ENCODE results near the gene SBF2. TPM values are rescaled to one million over a fixed set of nuclear protein-coding genes. Genes with fewer than 3 reads are reported as not detected.

The SBF2 gene
- total RNA-seq, 2 donors from 2014 or later, result 53.8 to 60.8 TPM

GRCh38 chr11:9821008-9821752, 472.8 kb downstream of the SBF2 start:
- no peak for TF ChIP-seq CTCF (IDR thresholded peaks at IDR 0.05)
- Histone ChIP-seq H3K36me3 (no peaks in the 10 kb centered on the region), H3K4me1 (ENCODE audit: control insufficient read depth in 1 of 2, low read depth in 2 of 2) (no peaks in the 10 kb centered on the region), H3K27ac (no peak overlapping the region), H3K9me3 (no peaks in the 10 kb centered on the region), H3K27me3 (replicated peaks; ENCODE audit: insufficient read depth) (no peaks in the 10 kb centered on the region), H3K4me3 (no peak overlapping the region)
- ATAC-seq (ENCODE audit: insufficient number of reproducible peaks, low FRiP score, low read depth) (no peak), DNase-seq (ENCODE audit: low spot score) (no peak)

- Histone ChIP-seq H3K9me3 (no peaks in the 10 kb centered on the region), H3K27me3 (replicated peaks; ENCODE audit: insufficient read depth) (no peaks in the 10 kb centered on the region), H3K27ac (no peak overlapping the region), H3K36me3 (no peaks in the 10 kb centered on the region), H3K4me3 (no peak overlapping the region), H3K4me1 (ENCODE audit: control insufficient read depth in 1 of 2, low read depth in 2 of 2) (peaks cover 0 to 6% of the 10 kb centered on the region in 2 donors)
- DNase-seq (ENCODE audit: low spot score) (no peak), ATAC-seq (ENCODE audit: insufficient number of reproducible peaks, low FRiP score, low read depth) (no peak)
- TF ChIP-seq CTCF (IDR thresholded peaks at IDR 0.05), result no peak
Observed at GRCh38 chr11:9820260-9820659, 473.8 kb downstream of the SBF2 start.

GRCh38 chr11:9817191-9817590, 476.8 kb downstream of the SBF2 start:
- H3K4me1 ChIP-seq (ENCODE audit: control insufficient read depth in 1 of 2, low read depth in 2 of 2), result peaks cover 0 to 6% of the 10 kb centered on the region in 2 donors
- H3K27me3 ChIP-seq (replicated peaks; ENCODE audit: insufficient read depth), result no peaks in the 10 kb centered on the region
- no peak for TF ChIP-seq CTCF (IDR thresholded peaks at IDR 0.05)
- H3K36me3 ChIP-seq, result peaks cover 5% of the 10 kb centered on the region
- H3K9me3 ChIP-seq, result no peaks in the 10 kb centered on the region
- H3K4me3 ChIP-seq, result no peak overlapping the region
- DNase-seq (ENCODE audit: low spot score) (no peak), ATAC-seq (ENCODE audit: insufficient number of reproducible peaks, low FRiP score, low read depth) (no peak)
- H3K27ac ChIP-seq, result no peak overlapping the region

GRCh38 chr11:9815486-9816136, 478.4 kb downstream of the SBF2 start:
- no peak overlapping the region for H3K4me3 ChIP-seq
- TF ChIP-seq CTCF (IDR thresholded peaks at IDR 0.05), result no peak
- DNase-seq (ENCODE audit: low spot score) (no peak), ATAC-seq (ENCODE audit: insufficient number of reproducible peaks, low FRiP score, low read depth) (no peak)
- H3K27me3 ChIP-seq (replicated peaks; ENCODE audit: insufficient read depth), result no peaks in the 10 kb centered on the region
- no peak overlapping the region for H3K27ac ChIP-seq
- peaks cover 0 to 6% of the 10 kb centered on the region in 2 donors for H3K4me1 ChIP-seq (ENCODE audit: control insufficient read depth in 1 of 2, low read depth in 2 of 2)
- peaks cover 11% of the 10 kb centered on the region for H3K36me3 ChIP-seq
- H3K9me3 ChIP-seq, result no peaks in the 10 kb centered on the region

- Histone ChIP-seq H3K4me3 (no peak overlapping the region), H3K27ac (no peak overlapping the region), H3K9me3 (no peaks in the 10 kb centered on the region), H3K27me3 (replicated peaks; ENCODE audit: insufficient read depth) (no peaks in the 10 kb centered on the region), H3K4me1 (ENCODE audit: control insufficient read depth in 1 of 2, low read depth in 2 of 2) (peaks cover 0 to 6% of the 10 kb centered on the region in 2 donors), H3K36me3 (peaks cover 11% of the 10 kb centered on the region)
- DNase-seq (ENCODE audit: low spot score) (no peak), ATAC-seq (ENCODE audit: insufficient number of reproducible peaks, low FRiP score, low read depth) (no peak)
- TF ChIP-seq CTCF (IDR thresholded peaks at IDR 0.05), result no peak
Observed at GRCh38 chr11:9814108-9814507, 479.9 kb downstream of the SBF2 start.
